ENCODE data around the gene ESPL1. TPM values are rescaled to one million over a fixed set of nuclear protein-coding genes. Genes with fewer than 3 reads are reported as not detected.

ESPL1 gene
- total and polyA plus RNA-seq, 2 of the 8 experiments (the other 6 are each of a cell fraction or from before 2014, with no cell fraction given), result 31.8 to 52.7 TPM

DNA sequence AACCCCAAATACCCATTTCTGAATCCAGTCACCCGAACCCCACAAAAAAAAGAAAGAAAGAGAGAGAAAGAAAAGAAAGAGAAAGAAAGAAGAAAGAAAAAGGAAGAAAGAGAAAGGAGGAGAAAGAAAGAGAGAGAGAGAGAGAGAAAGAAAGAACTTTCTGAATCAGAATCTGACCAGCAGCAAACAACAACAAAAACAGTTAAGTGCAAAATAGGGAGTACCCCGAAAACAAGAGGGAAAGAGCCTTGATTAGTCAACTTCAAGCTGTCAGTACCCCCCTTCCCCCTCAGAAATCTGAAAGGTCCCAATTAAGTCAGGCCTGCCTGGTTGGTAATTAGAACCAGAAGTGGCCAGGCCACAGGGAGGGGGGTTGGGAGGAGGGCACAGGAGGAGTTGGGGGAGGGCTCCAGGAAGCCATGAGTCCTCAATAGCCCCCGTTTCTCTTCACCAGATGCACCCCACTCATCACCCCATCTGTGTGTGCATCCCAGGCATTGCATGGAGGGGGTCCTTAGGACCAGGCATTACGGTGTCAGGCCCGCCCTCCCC lies 45.9 kb upstream of the ESPL1 start:
- H2BK12ac ChIP-seq (ENCODE audit: low read depth, low read length), result no peak overlapping the region
- H2AK5ac ChIP-seq (ENCODE audit: low read depth, low read length), result no peak overlapping the region
- no peak overlapping the region for H3K56ac ChIP-seq (replicated peaks; ENCODE audit: insufficient read length, low read depth, low read length)
- no peak overlapping the region for H2BK20ac ChIP-seq (ENCODE audit: low read length)
- 40% methylated on average over 3 of the region's 5 CpGs; no CpG with 5 or more reads in 1 of the 2 experiments for WGBS, 2 experiments (ENCODE audit: extremely low coverage in 1 of 2, insufficient coverage in 1 of 2, insufficient read length in 1 of 2, insufficient replicate concordance in 2 of 2, low coverage in 1 of 2, low lambda C conversion rate in 2 of 2, missing lambda C conversion rate in 1 of 2)
- H3K79me1 ChIP-seq (ENCODE audit: low read depth, low read length), result peaks cover 6% of the 10 kb centered on the region
- H2BK5ac ChIP-seq (ENCODE audit: low read depth, low read length), result no peak overlapping the region; the same call in 1 of the 2 replicates
- peak overlapping the region; percentile 99 to 100 for H3K4me2 ChIP-seq (ENCODE audit: insufficient read depth in 1 of 2, low read depth in 2 of 2, low read length in 2 of 2)
- peak overlapping the region; percentile 26 for H4K5ac ChIP-seq (ENCODE audit: insufficient read length, low read depth, low read length)
- H3K4me3 ChIP-seq (ENCODE audit: extremely low read depth in 1 of 4, insufficient read depth in 2 of 4, low read depth in 3 of 4, low read length in 4 of 4), result peak overlapping the region in 3 of 4 experiments; percentile 14 to 97 (median 89); a peak in 5 of 8 replicates
- H3K36me3 ChIP-seq (ENCODE audit: control insufficient read depth in 2 of 4, insufficient read depth in 4 of 4, low read length in 3 of 4), result no peaks in the 10 kb centered on the region; a peak in 1 of 8 replicates
- H3K4ac ChIP-seq (replicated peaks; ENCODE audit: insufficient read length, low read depth, low read length), result no peak overlapping the region
- no peak overlapping the region for H3K27ac ChIP-seq (ENCODE audit: low read depth, low read length)
- no peak overlapping the region for H3K9ac ChIP-seq (replicated peaks in 1 of 4; ENCODE audit: extremely low read depth in 1 of 4, low read depth in 3 of 4, low read length in 3 of 4)
- ChIA-PET POLR2A (ENCODE audit: partially characterized antibody) (interaction anchor here (1.1 to 13.6 kb wide), 6 partner anchors 7 to 99 kb away, joined by 3 to 151 read pairs (median 4); partner anchors contain the start of genes AAAS, CSAD, PFDN5 and RARG), CTCF (ENCODE audit: partially characterized antibody) (interaction anchor here (0.7 to 22.3 kb wide), 3 partner anchors 17 to 165 kb away, joined by 4 to 654 read pairs (median 535); partner anchors contain the start of genes ESPL1 and RARG)
- peaks cover 0 to 3% of the 10 kb centered on the region in 2 experiments for H4K20me1 ChIP-seq (replicated peaks in 1 of 2; ENCODE audit: control insufficient read depth in 1 of 2, insufficient read depth in 2 of 2, low read length in 2 of 2)
- DNase-seq (ENCODE audit: low read depth in 1 of 2, low spot score in 2 of 2), result no peak
- no peak overlapping the region for H3K14ac ChIP-seq (ENCODE audit: insufficient read length)
- no peak overlapping the region for H2AFZ ChIP-seq (ENCODE audit: low read length)
- peaks cover 0 to 3% (median 0%) of the 10 kb centered on the region in 4 experiments; a peak in 1 of 7 replicates for H3K27me3 ChIP-seq (replicated peaks in 1 of 4; ENCODE audit: control insufficient read depth in 3 of 4, extremely low read depth in 1 of 4, insufficient read depth in 3 of 4, low read length in 3 of 4)
- peaks cover 29% of the 10 kb centered on the region for H3K23me2 ChIP-seq (ENCODE audit: low read depth, low read length)
- H3K9me3 ChIP-seq (ENCODE audit: insufficient read depth in 2 of 2, low read depth in 1 of 2, low read length in 1 of 2), result no peaks in the 10 kb centered on the region
- no peak overlapping the region for H4K8ac ChIP-seq (ENCODE audit: extremely low read depth, insufficient read depth, low read length)
- peaks cover 31 to 59% (median 46%) of the 10 kb centered on the region in 4 experiments for H3K4me1 ChIP-seq (replicated peaks in 1 of 4; ENCODE audit: control insufficient read depth in 3 of 4, insufficient read depth in 4 of 4, low read length in 3 of 4)
- H2BK15ac ChIP-seq (ENCODE audit: low read length), result no peak overlapping the region
- H3K18ac ChIP-seq (ENCODE audit: extremely low read depth, low read length), result peak overlapping the region; percentile 43; the same call in 1 of the 2 replicates
- H3K79me2 ChIP-seq (ENCODE audit: control insufficient read depth in 1 of 2, insufficient read depth in 2 of 2, low read length in 2 of 2), result peaks cover 4 to 19% of the 10 kb centered on the region in 2 experiments; a peak in 3 of 4 replicates
- H4K91ac ChIP-seq (replicated peaks; ENCODE audit: insufficient read length, low read length), result no peak overlapping the region
- H3K23ac ChIP-seq (ENCODE audit: insufficient read length), result no peak overlapping the region
- no peak overlapping the region for H2BK120ac ChIP-seq (replicated peaks; ENCODE audit: low read depth, low read length)
- TF ChIP-seq RXRA (IDR thresholded peaks at IDR 0.05; ENCODE audit: insufficient read depth, low read depth, low read length), result no peak
- TF ChIP-seq, protein P1, sequence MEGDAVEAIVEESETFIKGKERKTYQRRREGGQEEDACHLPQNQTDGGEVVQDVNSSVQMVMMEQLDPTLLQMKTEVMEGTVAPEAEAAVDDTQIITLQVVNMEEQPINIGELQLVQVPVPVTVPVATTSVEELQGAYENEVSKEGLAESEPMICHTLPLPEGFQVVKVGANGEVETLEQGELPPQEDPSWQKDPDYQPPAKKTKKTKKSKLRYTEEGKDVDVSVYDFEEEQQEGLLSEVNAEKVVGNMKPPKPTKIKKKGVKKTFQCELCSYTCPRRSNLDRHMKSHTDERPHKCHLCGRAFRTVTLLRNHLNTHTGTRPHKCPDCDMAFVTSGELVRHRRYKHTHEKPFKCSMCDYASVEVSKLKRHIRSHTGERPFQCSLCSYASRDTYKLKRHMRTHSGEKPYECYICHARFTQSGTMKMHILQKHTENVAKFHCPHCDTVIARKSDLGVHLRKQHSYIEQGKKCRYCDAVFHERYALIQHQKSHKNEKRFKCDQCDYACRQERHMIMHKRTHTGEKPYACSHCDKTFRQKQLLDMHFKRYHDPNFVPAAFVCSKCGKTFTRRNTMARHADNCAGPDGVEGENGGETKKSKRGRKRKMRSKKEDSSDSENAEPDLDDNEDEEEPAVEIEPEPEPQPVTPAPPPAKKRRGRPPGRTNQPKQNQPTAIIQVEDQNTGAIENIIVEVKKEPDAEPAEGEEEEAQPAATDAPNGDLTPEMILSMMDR (IDR thresholded peaks at IDR 0.05; ENCODE audit: control extremely low read depth in 1 of 3, insufficient read depth in 1 of 3, low read depth in 1 of 3, low read length in 3 of 3), result no peak
- TF ChIP-seq CTBP2 (IDR thresholded peaks at IDR 0.05; ENCODE audit: borderline replicate concordance, insufficient read depth, insufficient read length, low read length), result no peak
- TF ChIP-seq EGR1 (IDR thresholded peaks at IDR 0.05; ENCODE audit: borderline replicate concordance, low read depth, low read length), result no peak
- TF ChIP-seq JUN (IDR thresholded peaks at IDR 0.05; ENCODE audit: low read depth, low read length), result no peak
- TF ChIP-seq NRF1 (IDR thresholded peaks at IDR 0.05; ENCODE audit: low read depth, low read length), result no peak
- TF ChIP-seq FOSL1 (IDR thresholded peaks at IDR 0.05; ENCODE audit: insufficient read depth, low read depth, low read length), result no peak
- no peak for TF ChIP-seq CREB1 (IDR thresholded peaks at IDR 0.05)
- no peak for FAIRE-seq
